Brain microvascular endothelial cell (primary cell): Measurements from ENCODE around the gene HS3ST3A1.
A peak's percentile ranks its signal among the peaks of the same experiment; 100 is the strongest.

Source experiments
- DNase-seq: peaks from one replicate; pipeline ENCODE4 v3.0.0-alpha.2; 2020
- H3K27ac ChIP-seq: fragments of 250-450 bp; sonication (Bioruptor Pico); 2 replicates; pipeline ENCODE4 v1.5.1; 2020; ENCODE audit warnings: mild to moderate bottlenecking, moderate library complexity
- H3K27me3 ChIP-seq: fragments of 250-450 bp; sonication (Bioruptor Pico); replicated peaks from 2 replicates; pipeline ENCODE4 v1.5.1; 2020; ENCODE audit warnings: mild to moderate bottlenecking
- H3K36me3 ChIP-seq: fragments of 250-450 bp; sonication (Bioruptor Pico); replicated peaks from 2 replicates; pipeline ENCODE4 v1.5.1; 2020; ENCODE audit warnings: mild to moderate bottlenecking
- H3K4me3 ChIP-seq: 2 replicates; pipeline ENCODE4 v1.5.1; 2011; ENCODE audit warnings: low read depth, mild to moderate bottlenecking, control low read depth, low read length, moderate library complexity
- in situ Hi-C: cut with HindIII; loops from 2 replicates; pipeline ENCODE4 v1.10.0; 2017; ENCODE audit warnings: low sequenced_read_pairs, low pct_ligation_motif_present
- TF ChIP-seq, protein P1 (sequence below): IDR thresholded peaks from 2 replicates; pipeline ENCODE4 v1.5.1; 2011; ENCODE audit warnings: low read depth, mild to moderate bottlenecking, moderate library complexity, low read length, control low read depth, inconsistent platforms; ENCODE audit errors: missing control alignments

The HS3ST3A1 gene

GRCh38 chr17:13520899-13521572 is 80.7 kb downstream of the HS3ST3A1 start:
- peak; percentile 40 for DNase-seq
- Histone ChIP-seq H3K36me3 (no peaks in the 10 kb centered on the region), H3K27ac (no peak overlapping the region), H3K4me3 (no peak overlapping the region), H3K27me3 (no peaks in the 10 kb centered on the region)
- in situ Hi-C loops: no loop called here
- TF ChIP-seq, protein P1, sequence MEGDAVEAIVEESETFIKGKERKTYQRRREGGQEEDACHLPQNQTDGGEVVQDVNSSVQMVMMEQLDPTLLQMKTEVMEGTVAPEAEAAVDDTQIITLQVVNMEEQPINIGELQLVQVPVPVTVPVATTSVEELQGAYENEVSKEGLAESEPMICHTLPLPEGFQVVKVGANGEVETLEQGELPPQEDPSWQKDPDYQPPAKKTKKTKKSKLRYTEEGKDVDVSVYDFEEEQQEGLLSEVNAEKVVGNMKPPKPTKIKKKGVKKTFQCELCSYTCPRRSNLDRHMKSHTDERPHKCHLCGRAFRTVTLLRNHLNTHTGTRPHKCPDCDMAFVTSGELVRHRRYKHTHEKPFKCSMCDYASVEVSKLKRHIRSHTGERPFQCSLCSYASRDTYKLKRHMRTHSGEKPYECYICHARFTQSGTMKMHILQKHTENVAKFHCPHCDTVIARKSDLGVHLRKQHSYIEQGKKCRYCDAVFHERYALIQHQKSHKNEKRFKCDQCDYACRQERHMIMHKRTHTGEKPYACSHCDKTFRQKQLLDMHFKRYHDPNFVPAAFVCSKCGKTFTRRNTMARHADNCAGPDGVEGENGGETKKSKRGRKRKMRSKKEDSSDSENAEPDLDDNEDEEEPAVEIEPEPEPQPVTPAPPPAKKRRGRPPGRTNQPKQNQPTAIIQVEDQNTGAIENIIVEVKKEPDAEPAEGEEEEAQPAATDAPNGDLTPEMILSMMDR: no peak

DNA sequence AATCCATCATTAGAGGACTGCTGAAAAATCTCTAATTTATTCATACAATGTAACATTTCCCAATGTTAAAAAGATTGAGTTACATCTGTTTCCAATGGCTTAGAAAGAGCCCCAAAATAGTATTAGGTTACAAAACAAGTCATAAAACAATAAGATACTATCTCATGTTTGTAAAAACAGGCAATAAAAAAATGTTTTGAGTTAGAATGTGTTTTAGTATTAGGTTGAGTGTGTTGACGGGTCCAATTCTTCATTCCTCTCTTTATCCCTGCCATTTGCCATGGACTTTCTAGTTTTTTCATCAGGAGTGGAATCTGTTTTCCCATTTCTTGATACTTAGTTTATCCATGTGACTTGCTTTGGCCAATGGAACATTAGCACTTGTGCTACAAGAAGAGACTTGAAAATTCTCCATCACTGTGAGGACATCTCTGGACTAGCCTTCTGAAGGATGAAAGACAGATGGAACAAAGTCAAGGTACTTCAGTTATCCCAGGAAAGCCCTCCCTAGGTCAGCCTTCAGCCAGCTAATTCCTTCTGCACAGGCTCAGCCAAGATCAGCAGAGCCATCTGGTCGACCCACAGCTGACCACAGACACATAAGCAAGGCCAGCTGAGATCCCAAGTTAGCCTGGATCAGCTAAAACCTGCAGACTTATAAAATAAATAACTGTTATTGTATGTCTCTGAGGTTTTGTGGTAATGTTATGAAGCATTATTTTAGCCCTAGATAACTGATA is 83.3 kb downstream of the HS3ST3A1 start:
- Histone ChIP-seq H3K4me3 (no peak overlapping the region), H3K27me3 (no peaks in the 10 kb centered on the region), H3K36me3 (no peaks in the 10 kb centered on the region), H3K27ac (no peak overlapping the region)
- no peak for DNase-seq
- TF ChIP-seq, protein P1: no peak
- in situ Hi-C loops: no loop called here

DNA sequence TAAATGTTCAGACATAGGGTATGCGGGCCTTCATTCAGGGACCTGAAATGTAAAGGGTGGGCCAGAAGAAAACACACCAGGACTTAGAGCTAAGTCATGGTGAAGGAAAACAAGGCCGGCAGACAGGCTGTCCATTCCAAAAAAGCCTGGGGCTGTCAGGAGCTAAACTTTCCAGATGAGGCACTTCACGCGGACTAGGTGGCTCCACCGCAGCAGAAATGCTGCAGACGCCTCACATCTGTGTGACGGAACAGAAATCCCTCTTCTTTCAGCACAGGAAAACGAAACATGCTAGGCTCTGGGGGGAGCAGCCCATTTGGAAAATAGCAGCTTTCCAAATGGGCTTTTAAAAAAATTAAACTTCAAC is 88.7 kb downstream of the HS3ST3A1 start:
- H3K36me3 ChIP-seq: no peaks in the 10 kb centered on the region
- TF ChIP-seq, protein P1: no peak
- no peak overlapping the region for H3K4me3 ChIP-seq
- no peak for DNase-seq
- H3K27me3 ChIP-seq: no peaks in the 10 kb centered on the region
- in situ Hi-C loops: no loop called here
- H3K27ac ChIP-seq: no peak overlapping the region

DNA sequence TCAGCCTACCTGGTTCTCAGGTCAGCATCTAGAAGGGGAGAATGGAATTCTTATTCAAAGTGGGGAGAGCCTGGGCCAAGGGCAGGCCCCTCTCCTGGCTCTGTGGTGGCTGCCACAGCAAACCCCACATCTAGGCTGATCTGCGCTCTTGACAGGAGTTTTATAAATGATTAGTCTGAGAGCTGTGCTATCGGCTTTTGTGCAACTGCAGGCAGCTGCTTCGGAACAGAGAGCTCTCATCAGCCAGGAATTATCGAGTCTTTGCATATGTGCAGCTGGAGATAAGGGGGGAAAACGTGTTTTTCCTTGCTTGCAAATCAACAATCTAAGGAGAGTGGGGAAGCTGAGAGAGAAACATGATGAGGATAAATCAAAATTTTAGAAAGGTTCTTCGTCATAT is 91.7 kb downstream of the HS3ST3A1 start:
- in situ Hi-C loops: no loop called here
- no peak overlapping the region for H3K4me3 ChIP-seq
- DNase-seq: no peak

GRCh38 chr17:13509527-13509926 is 92.2 kb downstream of the HS3ST3A1 start:
- H3K27ac ChIP-seq: no peak overlapping the region
- no peak for DNase-seq

More for the DNA sequence above, 91.7 kb downstream of the HS3ST3A1 start:
- TF ChIP-seq, protein P1: no peak
- H3K27ac ChIP-seq: no peak overlapping the region
- no peaks in the 10 kb centered on the region for H3K27me3 ChIP-seq
- no peaks in the 10 kb centered on the region for H3K36me3 ChIP-seq

More at GRCh38 chr17:13509527-13509926, 92.2 kb downstream of the HS3ST3A1 start:
- Histone ChIP-seq H3K36me3 (no peaks in the 10 kb centered on the region), H3K27me3 (no peaks in the 10 kb centered on the region), H3K4me3 (no peak overlapping the region)
- TF ChIP-seq, protein P1: no peak
- in situ Hi-C loops: no loop called here
